IMR-90 (cell line): ENCODE results near the gene OSM. TPM values are rescaled to one million over a fixed set of nuclear protein-coding genes. Genes with fewer than 3 reads are reported as not detected.

Experiments used
- ATAC-seq: fragments of 200-7000 bp; cut with Tn5 transposase; 2 replicates; pipeline ENCODE4 v1.9.1; 2020; ENCODE audit warnings: low read depth, mild to moderate bottlenecking, moderate library complexity
- BruUV-seq: library from RNA; stranded (reverse); fragments of 400-500 nt; replicated peaks from 2 replicates; lab custom pipeline; 2021; lab: Mats Ljungman, UMichigan
- CTCF ChIA-PET: fragments of 300-600 bp; formaldehyde crosslinking; extraction: SDS; loops from one replicate; lab custom pipeline; 2021; ENCODE audit warnings: antibody characterized with exemption; lab: Yijun Ruan, JAX
- POLR2A ChIA-PET: fragments of 300-600 bp; sonication (Branson Sonifier 250); formaldehyde crosslinking; loops from one replicate; lab custom pipeline; 2022; ENCODE audit warnings: antibody characterized with exemption; ENCODE audit not compliant: unreplicated experiment; lab: Charles Lee
- DNase-seq: peaks from one replicate; pipeline ENCODE4 v3.0.0; 2013
- H2AFZ ChIP-seq: replicated peaks from 2 replicates; pipeline ENCODE3; 2013; ENCODE audit warnings: low read length, mild to moderate bottlenecking; ENCODE audit not compliant: poor library complexity
- H2AK5ac ChIP-seq: 2 replicates; pipeline ENCODE4 v1.6.1; 2013; ENCODE audit warnings: low read depth, low read length, inconsistent platforms
- H2AK9ac ChIP-seq: replicated peaks from 2 replicates; pipeline ENCODE3; 2013; ENCODE audit warnings: mild to moderate bottlenecking, low read depth, low read length, moderate library complexity; ENCODE audit not compliant: poor library complexity
- H2BK120ac ChIP-seq: 2 replicates; pipeline ENCODE4 v1.6.1; 2013; ENCODE audit warnings: low read depth, low read length, inconsistent platforms
- H2BK15ac ChIP-seq: 3 replicates; pipeline ENCODE4 v1.6.1; 2013; ENCODE audit warnings: low read depth, low read length, inconsistent platforms
- H2BK20ac ChIP-seq: 2 replicates; pipeline ENCODE4 v1.6.1; 2013; ENCODE audit warnings: low read depth, mild to moderate bottlenecking, inconsistent platforms, low read length, moderate library complexity
- H2BK5ac ChIP-seq: 2 replicates; pipeline ENCODE4 v1.6.1; 2013; ENCODE audit warnings: mild to moderate bottlenecking, low read depth, low read length, inconsistent platforms; ENCODE audit not compliant: poor library complexity, severe bottlenecking
- H3K14ac ChIP-seq: replicated peaks from 2 replicates; pipeline ENCODE4 v1.6.1; 2013; ENCODE audit warnings: low read depth, low read length, inconsistent platforms
- H3K18ac ChIP-seq: 2 replicates; pipeline ENCODE4 v1.6.1; 2013; ENCODE audit warnings: low read depth, low read length, control low read depth
- H3K23ac ChIP-seq: 2 replicates; pipeline ENCODE4 v1.6.1; 2013; ENCODE audit warnings: low read depth, low read length, inconsistent platforms
- H3K27ac ChIP-seq: 2 replicates; pipeline ENCODE4 v1.5.1; 2013; ENCODE audit warnings: mild to moderate bottlenecking, control low read depth, low read length; ENCODE audit not compliant: insufficient read depth
- H3K27me3 ChIP-seq: 2 replicates; pipeline ENCODE4 v1.6.1; 2013; ENCODE audit warnings: low read length; ENCODE audit not compliant: control insufficient read depth, insufficient read depth
- H3K36me3 ChIP-seq: 2 replicates; pipeline ENCODE4 v1.6.1; 2013; ENCODE audit warnings: low read length, mixed read lengths; ENCODE audit not compliant: control insufficient read depth, insufficient read depth
- H3K4ac ChIP-seq: 2 replicates; pipeline ENCODE4 v1.6.1; 2013; ENCODE audit warnings: low read depth, low read length, inconsistent platforms
- H3K4me1 ChIP-seq: 2 replicates; pipeline ENCODE4 v1.6.1; 2013; ENCODE audit warnings: low read length, mixed read lengths; ENCODE audit not compliant: control insufficient read depth, insufficient read depth
- H3K4me2 ChIP-seq: 2 replicates; pipeline ENCODE4 v1.6.1; 2013; ENCODE audit warnings: low read depth, mild to moderate bottlenecking, control low read depth, low read length, moderate library complexity
- H3K4me3 ChIP-seq: 2 replicates; pipeline ENCODE4 v1.5.1; 2013; ENCODE audit warnings: low read depth, mild to moderate bottlenecking, control low read depth, low read length, moderate library complexity; ENCODE audit not compliant: insufficient read depth
- H3K56ac ChIP-seq: 2 replicates; pipeline ENCODE4 v1.6.1; 2013; ENCODE audit warnings: low read length, inconsistent platforms; ENCODE audit not compliant: insufficient read depth; ENCODE audit errors: extremely low read depth
- H3K79me1 ChIP-seq, 2 experiments: 2 replicates each; pipeline ENCODE4 v1.6.1; 2013; ENCODE audit warnings: low read length in 2 of 2, inconsistent platforms in 1 of 2, low read depth in 1 of 2
- H3K9ac ChIP-seq: 2 replicates; pipeline ENCODE4 v1.6.1; 2013; ENCODE audit warnings: low read depth, low read length, control low read depth
- H3K9me1 ChIP-seq: 2 replicates; pipeline ENCODE4 v1.6.1; 2013; ENCODE audit warnings: low read length, inconsistent platforms; ENCODE audit not compliant: insufficient read depth
- H3K9me3 ChIP-seq: 2 replicates; pipeline ENCODE4 v1.6.1; 2013; ENCODE audit warnings: low read length; ENCODE audit not compliant: control insufficient read depth, insufficient read depth
- H4K20me1 ChIP-seq: 2 replicates; pipeline ENCODE4 v1.6.1; 2013; ENCODE audit warnings: low read length, inconsistent platforms; ENCODE audit not compliant: insufficient read depth
- H4K5ac ChIP-seq: 2 replicates; pipeline ENCODE4 v1.6.1; 2013; ENCODE audit warnings: mild to moderate bottlenecking, low read depth, low read length, control low read depth
- H4K8ac ChIP-seq, 2 experiments: 2 replicates each; pipeline ENCODE4 v1.6.1; 2013; ENCODE audit warnings: low read depth in 2 of 2, low read length in 2 of 2, control low read depth in 1 of 2, inconsistent platforms in 1 of 2
- H4K91ac ChIP-seq: 2 replicates; pipeline ENCODE4 v1.6.1; 2013; ENCODE audit warnings: low read depth, low read length, inconsistent platforms; ENCODE audit not compliant: insufficient read depth
- CEBPB ChIP-seq: IDR thresholded peaks from 2 replicates; pipeline ENCODE4 v1.6.1; 2012; ENCODE audit warnings: low read depth, low read length, improper control_type of control experiment
- WGBS, 2 experiments: methylation state at CpG; one replicate each; pipeline versions ENCODE4 v1.1.5 to v1.1.7; 2013; ENCODE audit warnings: missing lambda C conversion rate in 2 of 2; ENCODE audit not compliant: insufficient read length in 1 of 2; ENCODE audit errors: extremely low coverage in 2 of 2; 5-methylcytosine and 5-hydroxymethylcytosine counted together
- dilution Hi-C: fragments of 300-500 bp; cut with HindIII; formaldehyde crosslinking; loops from one replicate; pipeline ENCODE4 v1.14.3; 2018; ENCODE audit warnings: low sequenced_read_pairs; ENCODE audit not compliant: unreplicated experiment
- in situ Hi-C: fragments of 300-500 bp; cut with MboI; formaldehyde crosslinking; loops from 3 replicates; pipeline ENCODE4 v1.14.3; 2019; ENCODE audit warnings: low sequenced_read_pairs, inconsistent platforms, mixed read lengths
- intact Hi-C: fragments of 100-400 bp; cut with micrococcal nuclease; formaldehyde crosslinking; loops from 2 replicates; pipeline ENCODE4 v1.10.0; 2022
- polyA plus RNA-seq, 3 experiments: library from polyadenylated mRNA; depleted of rRNA; stranded (reverse); fragments of >200 nt; gene quantifications; 2 replicates each; pipeline ENCODE4 v1.2.3, GENCODE V29; 2012; ENCODE audit warnings: low replicate concordance in 1 of 3
- total RNA-seq: library from RNA; depleted of rRNA; stranded (reverse); fragments of >200 nt; gene quantifications from 2 replicates; pipeline ENCODE4 v1.2.3, GENCODE V29; 2012; rRNA removed
- TF ChIP-seq, protein P1 (sequence below): fragments of 150-350 bp; IDR thresholded peaks from 2 replicates; pipeline ENCODE4 v1.6.1; 2016; ENCODE audit warnings: low read depth, mild to moderate bottlenecking, low read length, moderate library complexity, borderline replicate concordance

Gene OSM
- total and polyA plus RNA-seq, 2 of the 4 experiments (the other 2 are of a cell fraction), result not detected

DNA sequence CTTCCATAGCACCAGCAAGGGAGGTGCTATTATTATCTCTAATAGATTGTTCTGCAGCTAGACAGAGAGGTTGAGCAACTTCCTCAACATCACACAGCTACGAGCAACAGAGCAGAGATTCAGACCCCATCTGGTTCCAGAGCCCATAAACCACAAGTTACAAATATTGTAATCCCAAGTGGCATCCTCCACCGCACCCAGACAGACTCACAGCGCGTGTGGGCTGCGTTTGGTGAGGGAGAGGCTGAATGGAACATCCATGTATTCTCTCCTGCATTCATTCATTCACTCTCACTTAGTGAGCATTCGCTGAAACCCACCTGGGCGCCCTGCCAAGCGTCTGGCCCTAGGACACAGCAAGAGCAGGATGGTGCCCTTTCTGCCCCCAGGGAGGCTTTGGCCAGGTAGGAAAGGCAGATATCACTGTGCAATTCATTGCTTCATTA lies 53.6 kb downstream of the OSM start:
- POLR2A ChIA-PET, result interaction anchor here (0.6 to 1.2 kb wide), 4 partner anchors 17 to 42 kb away, joined by 3 to 4 read pairs (median 4); no protein-coding TSS in a partner anchor
- intact Hi-C loops, result loop anchor here (2.0 kb wide), 1 partner anchor 26 kb away; no protein-coding TSS in a partner anchor

More for the DNA sequence above, 53.6 kb downstream of the OSM start:
- H2BK20ac ChIP-seq, result peak overlapping the region; percentile 92
- in situ Hi-C loops, result no loop called here
- H4K8ac ChIP-seq, result peak overlapping the region; percentile 56 to 86
- peak overlapping the region; percentile 63 for H3K4ac ChIP-seq
- no peak for DNase-seq
- dilution Hi-C loops, result no loop called here
- H3K56ac ChIP-seq, result peak overlapping the region; percentile 5; the same call in 1 of the 2 replicates
- peak overlapping the region; percentile 57 for H4K5ac ChIP-seq
- H3K9ac ChIP-seq, result peak overlapping the region; percentile 5; the same call in 1 of the 2 replicates
- H2AK9ac ChIP-seq, result peak overlapping the region; percentile 94
- H2BK15ac ChIP-seq, result peak overlapping the region; percentile 27
- H3K36me3 ChIP-seq, result no peaks in the 10 kb centered on the region
- peak overlapping the region; percentile 15; the same call in 1 of the 2 replicates for H3K23ac ChIP-seq
- H3K14ac ChIP-seq, result peak overlapping the region; percentile 56
- ATAC-seq, result peak; percentile 32
- H3K4me2 ChIP-seq, result no peak overlapping the region
- H2AFZ ChIP-seq, result peak overlapping the region; percentile 63
- 0 out of 4 replicates have a peak, but pooled peaks cover 0 to 14% of the 10 kb centered on the region in 2 experiments for H3K79me1 ChIP-seq
- H3K4me3 ChIP-seq, result no peak overlapping the region
- peak overlapping the region; percentile 92 for H2AK5ac ChIP-seq
- H2BK120ac ChIP-seq, result peak overlapping the region; percentile 80
- BruUV-seq, result no TSS peak
- H3K9me1 ChIP-seq, result peaks cover 29% of the 10 kb centered on the region
- TF ChIP-seq, protein P1, sequence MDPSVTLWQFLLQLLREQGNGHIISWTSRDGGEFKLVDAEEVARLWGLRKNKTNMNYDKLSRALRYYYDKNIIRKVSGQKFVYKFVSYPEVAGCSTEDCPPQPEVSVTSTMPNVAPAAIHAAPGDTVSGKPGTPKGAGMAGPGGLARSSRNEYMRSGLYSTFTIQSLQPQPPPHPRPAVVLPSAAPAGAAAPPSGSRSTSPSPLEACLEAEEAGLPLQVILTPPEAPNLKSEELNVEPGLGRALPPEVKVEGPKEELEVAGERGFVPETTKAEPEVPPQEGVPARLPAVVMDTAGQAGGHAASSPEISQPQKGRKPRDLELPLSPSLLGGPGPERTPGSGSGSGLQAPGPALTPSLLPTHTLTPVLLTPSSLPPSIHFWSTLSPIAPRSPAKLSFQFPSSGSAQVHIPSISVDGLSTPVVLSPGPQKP, result no peak
- TF ChIP-seq CEBPB, result peak; percentile 78
- peak overlapping the region; percentile 86 for H4K91ac ChIP-seq
- whole genome bisulfite sequencing, 2 experiments, result no CpG with 5 or more reads among the region's 8 CpGs
- CTCF ChIA-PET, result interaction anchor here (0.5 to 0.9 kb wide), 3 partner anchors 8 to 116 kb away, joined by 3 to 5 read pairs (median 4); no protein-coding TSS in a partner anchor
- H3K27ac ChIP-seq, result peak overlapping the region; percentile 60
- no peaks in the 10 kb centered on the region for H3K27me3 ChIP-seq
- no peaks in the 10 kb centered on the region for H3K9me3 ChIP-seq
- H4K20me1 ChIP-seq, result no peaks in the 10 kb centered on the region
- peak overlapping the region; percentile 70 for H3K18ac ChIP-seq
- peaks cover 31% of the 10 kb centered on the region for H3K4me1 ChIP-seq
- peak overlapping the region; percentile 94 for H2BK5ac ChIP-seq

Other genes with a start within 250 kb of the OSM start
- gene HORMAD2, start 186.4 kb downstream of the OSM start, total RNA-seq, result not detected in 2 replicates
- gene HORMAD2, start 186.4 kb downstream of the OSM start, polyA plus RNA-seq (2012; rRNA removed), result not detected in 2 replicates
- gene LIF, start 20.1 kb downstream of the OSM start, total RNA-seq, result 79.4 and 130 TPM in 2 replicates
- 203 and 214 TPM in 2 replicates for gene LIF, start 20.1 kb downstream of the OSM start, polyA plus RNA-seq (2012; rRNA removed)
- gene CASTOR1, start 22.7 kb upstream of the OSM start, total RNA-seq, result 10.6 and 11.7 TPM in 2 replicates
- gene CASTOR1, start 22.7 kb upstream of the OSM start, polyA plus RNA-seq (2012; rRNA removed), result 23.5 and 26.9 TPM in 2 replicates
- 16.3 and 18.9 TPM in 2 replicates for gene TBC1D10A, start 60.1 kb upstream of the OSM start, total RNA-seq
- 33.1 and 34.4 TPM in 2 replicates for gene TBC1D10A, start 60.1 kb upstream of the OSM start, polyA plus RNA-seq (2012; rRNA removed)
- gene SF3A1, start 90.0 kb upstream of the OSM start, total RNA-seq, result 36.9 and 49.7 TPM in 2 replicates
- 67.2 and 68.9 TPM in 2 replicates for gene SF3A1, start 90.0 kb upstream of the OSM start, polyA plus RNA-seq (2012; rRNA removed)
- gene CCDC157, start 90.2 kb upstream of the OSM start, total RNA-seq, result 0.83 and 0.90 TPM in 2 replicates
- 2.2 and 2.6 TPM in 2 replicates for gene CCDC157, start 90.2 kb upstream of the OSM start, polyA plus RNA-seq (2012; rRNA removed)
- 13.6 and 15.8 TPM in 2 replicates for gene RNF215, start 120.6 kb upstream of the OSM start, total RNA-seq
- 21.4 and 21.9 TPM in 2 replicates for gene RNF215, start 120.6 kb upstream of the OSM start, polyA plus RNA-seq (2012; rRNA removed)
- gene SEC14L2, start 130.2 kb upstream of the OSM start, total RNA-seq, result 37.8 and 54.8 TPM in 2 replicates
- 24.0 and 38.7 TPM in 2 replicates for gene SEC14L2, start 130.2 kb upstream of the OSM start, polyA plus RNA-seq (2012; rRNA removed)
- gene MTFP1, start 158.9 kb upstream of the OSM start, total RNA-seq, result 5.6 and 7.3 TPM in 2 replicates
- 7.7 and 8.1 TPM in 2 replicates for gene MTFP1, start 158.9 kb upstream of the OSM start, polyA plus RNA-seq (2012; rRNA removed)
- gene SEC14L3, start 205.2 kb upstream of the OSM start, total RNA-seq, result not detected in 2 replicates
- gene SEC14L3, start 205.2 kb upstream of the OSM start, polyA plus RNA-seq (2012; rRNA removed), result not detected in 2 replicates
- gene SEC14L4, start 238.8 kb upstream of the OSM start, total RNA-seq, result not detected in 2 replicates
- gene SEC14L4, start 238.8 kb upstream of the OSM start, polyA plus RNA-seq (2012; rRNA removed), result not detected in 2 replicates